Neuronal stem cell (in vitro differentiated cells): Measurements from ENCODE around the gene IMMP2L.

Experiments
- DNase-seq: peaks from one replicate; pipeline ENCODE4 v3.0.0-alpha.2; 2013; ENCODE audit warnings: low spot score
- H2AFZ ChIP-seq: one replicate; pipeline ENCODE4 v1.6.1; 2013; ENCODE audit warnings: mild to moderate bottlenecking, low read length, inconsistent platforms
- H2AK5ac ChIP-seq: 2 replicates; pipeline ENCODE4 v1.6.1; 2013; ENCODE audit warnings: low read depth, mild to moderate bottlenecking, inconsistent platforms, low read length, moderate library complexity, mixed read lengths
- H2BK120ac ChIP-seq: 2 replicates; pipeline ENCODE4 v1.6.1; 2013; ENCODE audit warnings: low read depth, mild to moderate bottlenecking, inconsistent platforms, low read length, moderate library complexity, mixed read lengths
- H2BK12ac ChIP-seq: one replicate; pipeline ENCODE4 v1.6.1; 2013; ENCODE audit warnings: low read length, inconsistent platforms
- H2BK15ac ChIP-seq: 2 replicates; pipeline ENCODE4 v1.6.1; 2013; ENCODE audit warnings: mild to moderate bottlenecking, low read length, inconsistent platforms, mixed read lengths
- H2BK5ac ChIP-seq: one replicate; pipeline ENCODE4 v1.6.1; 2013; ENCODE audit warnings: inconsistent platforms, mild to moderate bottlenecking, low read length, moderate library complexity
- H3K14ac ChIP-seq: one replicate; pipeline ENCODE4 v1.6.1; 2013; ENCODE audit warnings: low read length, inconsistent platforms
- H3K18ac ChIP-seq: 2 replicates; pipeline ENCODE4 v1.6.1; 2013; ENCODE audit warnings: low read length, inconsistent platforms
- H3K23ac ChIP-seq: 2 replicates; pipeline ENCODE4 v1.6.1; 2013; ENCODE audit warnings: low read depth, mild to moderate bottlenecking, mixed read lengths, low read length, inconsistent platforms; ENCODE audit not compliant: poor library complexity
- H3K27ac ChIP-seq: replicated peaks from 3 replicates; pipeline ENCODE4 v1.5.1; 2013; ENCODE audit warnings: low read length, inconsistent platforms
- H3K27me3 ChIP-seq, 3 experiments: 2 replicates each; pipeline ENCODE4 v1.6.1; 2013; ENCODE audit warnings: low read length in 3 of 3, mild to moderate bottlenecking in 2 of 3, inconsistent platforms in 1 of 3, low read depth in 1 of 3, mixed read lengths in 1 of 3, moderate library complexity in 1 of 3; ENCODE audit not compliant: control insufficient read depth in 3 of 3, insufficient read depth in 3 of 3
- H3K36me3 ChIP-seq, 2 donors: replicated peaks in 1 of 2; 2 replicates each; pipeline ENCODE4 v1.6.1; 2013; ENCODE audit warnings: low read length in 2 of 2; ENCODE audit not compliant: control insufficient read depth in 2 of 2, insufficient read depth in 2 of 2
- H3K4ac ChIP-seq: 2 replicates; pipeline ENCODE4 v1.6.1; 2013; ENCODE audit warnings: inconsistent platforms, mild to moderate bottlenecking, low read length, moderate library complexity
- H3K4me1 ChIP-seq, 2 donors: 1 replicate in 1 of 2; 2 replicates in 1 of 2; pipeline ENCODE4 v1.6.1; 2013; ENCODE audit warnings: low read length in 2 of 2, low read depth in 1 of 2; ENCODE audit not compliant: control insufficient read depth in 2 of 2, insufficient read depth in 1 of 2
- H3K4me2 ChIP-seq: one replicate; pipeline ENCODE4 v1.6.1; 2013; ENCODE audit warnings: mild to moderate bottlenecking, low read length, inconsistent platforms; ENCODE audit not compliant: insufficient read depth, poor library complexity, severe bottlenecking
- H3K4me3 ChIP-seq, 2 donors: 2 replicates each; pipeline ENCODE4 v1.5.1; 2013; ENCODE audit warnings: low read length in 2 of 2, mild to moderate bottlenecking in 2 of 2, inconsistent platforms in 1 of 2, moderate library complexity in 1 of 2
- H3K79me1 ChIP-seq: one replicate; pipeline ENCODE4 v1.6.1; 2013; ENCODE audit warnings: low read depth, mild to moderate bottlenecking, inconsistent platforms, low read length, moderate library complexity
- H3K9ac ChIP-seq: one replicate; pipeline ENCODE4 v1.6.1; 2013; ENCODE audit warnings: mild to moderate bottlenecking, low read depth, low read length, inconsistent platforms; ENCODE audit not compliant: poor library complexity
- H3K9me3 ChIP-seq, 2 donors: replicated peaks in 1 of 2; 2 replicates each; pipeline versions ENCODE3 to v1.6.1; 2013; ENCODE audit warnings: low read length in 2 of 2, mild to moderate bottlenecking in 2 of 2, inconsistent platforms in 1 of 2, low read depth in 1 of 2, mixed read lengths in 1 of 2, moderate library complexity in 1 of 2; ENCODE audit not compliant: control insufficient read depth in 2 of 2, insufficient read depth in 1 of 2
- H4K8ac ChIP-seq: one replicate; pipeline ENCODE4 v1.6.1; 2013; ENCODE audit warnings: low read depth, mild to moderate bottlenecking, inconsistent platforms, low read length, moderate library complexity
- H4K91ac ChIP-seq: one replicate; pipeline ENCODE4 v1.6.1; 2013; ENCODE audit warnings: low read length, low read depth, mild to moderate bottlenecking, inconsistent platforms; ENCODE audit not compliant: poor library complexity
- WGBS, 2 donors: extraction: QIAGEN DNeasy Blood & Tissue Kit; methylation state at CpG; one replicate each; pipeline ENCODE4 v1.1.7; 2013; ENCODE audit warnings: missing lambda C conversion rate in 2 of 2, mixed read lengths in 1 of 2; ENCODE audit not compliant: insufficient read length in 2 of 2, insufficient replicate concordance in 1 of 2; ENCODE audit errors: extremely low coverage in 2 of 2; 5-methylcytosine and 5-hydroxymethylcytosine counted together

The IMMP2L gene

GRCh38 chr7:110854651-110855050, 707.6 kb downstream of the IMMP2L start:
- H3K4me2 ChIP-seq, result no peak overlapping the region

GRCh38 chr7:110854166-110854565, 708.1 kb downstream of the IMMP2L start:
- no peaks in the 10 kb centered on the region for H3K36me3 ChIP-seq

More at GRCh38 chr7:110854651-110855050, 707.6 kb downstream of the IMMP2L start:
- no peak overlapping the region for H3K23ac ChIP-seq
- no peak overlapping the region for H2BK15ac ChIP-seq
- H4K91ac ChIP-seq, result no peak overlapping the region
- H3K9ac ChIP-seq, result no peak overlapping the region
- H2BK120ac ChIP-seq, result no peak overlapping the region
- no peak overlapping the region for H3K4me3 ChIP-seq
- H2BK12ac ChIP-seq, result no peak overlapping the region
- H3K36me3 ChIP-seq, result no peaks in the 10 kb centered on the region
- H3K18ac ChIP-seq, result no peak overlapping the region
- H3K4me1 ChIP-seq, result no peaks in the 10 kb centered on the region
- H2AFZ ChIP-seq, result no peak overlapping the region
- no CpG with 5 or more reads among the region's 2 CpGs for WGBS, 2 donors
- H3K4ac ChIP-seq, result no peak overlapping the region
- no peak overlapping the region for H2BK5ac ChIP-seq
- no peak overlapping the region for H3K14ac ChIP-seq
- H2AK5ac ChIP-seq, result no peak overlapping the region
- H3K27ac ChIP-seq, result no peak overlapping the region
- DNase-seq, result no peak
- no peak overlapping the region for H4K8ac ChIP-seq
- H3K79me1 ChIP-seq, result no peaks in the 10 kb centered on the region
- no peaks in the 10 kb centered on the region for H3K27me3 ChIP-seq
- H3K9me3 ChIP-seq, result peaks cover 0 to 7% of the 10 kb centered on the region in 2 donors

GRCh38 chr7:110853263-110853662, 709.0 kb downstream of the IMMP2L start:
- H3K4me1 ChIP-seq, result no peaks in the 10 kb centered on the region
- no peak overlapping the region for H3K18ac ChIP-seq
- no peak overlapping the region for H2AK5ac ChIP-seq
- no peak overlapping the region for H3K4me2 ChIP-seq
- H3K79me1 ChIP-seq, result no peaks in the 10 kb centered on the region
- no peaks in the 10 kb centered on the region for H3K36me3 ChIP-seq
- H4K8ac ChIP-seq, result no peak overlapping the region
- H3K14ac ChIP-seq, result no peak overlapping the region
- peaks cover 0 to 9% of the 10 kb centered on the region in 2 donors for H3K9me3 ChIP-seq
- no peak overlapping the region for H3K4ac ChIP-seq
- H2BK12ac ChIP-seq, result no peak overlapping the region
- no peak overlapping the region for H3K27ac ChIP-seq
- DNase-seq, result no peak
- H2BK120ac ChIP-seq, result no peak overlapping the region
- H2BK5ac ChIP-seq, result no peak overlapping the region
- H4K91ac ChIP-seq, result no peak overlapping the region
- no peak overlapping the region for H3K23ac ChIP-seq
- H2AFZ ChIP-seq, result no peak overlapping the region
- no peak overlapping the region for H3K9ac ChIP-seq
- no peak overlapping the region for H2BK15ac ChIP-seq
- no peaks in the 10 kb centered on the region for H3K27me3 ChIP-seq
- no CpG with 5 or more reads among the region's 3 CpGs for WGBS, 2 donors
- H3K4me3 ChIP-seq, result no peak overlapping the region

More at GRCh38 chr7:110854166-110854565, 708.1 kb downstream of the IMMP2L start:
- Histone ChIP-seq H3K79me1 (no peaks in the 10 kb centered on the region), H2BK15ac (no peak overlapping the region), H2BK120ac (no peak overlapping the region), H3K4ac (no peak overlapping the region), H3K4me2 (no peak overlapping the region), H3K27me3 (no peaks in the 10 kb centered on the region), H4K91ac (no peak overlapping the region), H3K9me3 (peaks cover 0 to 7% of the 10 kb centered on the region in 2 donors), H4K8ac (no peak overlapping the region), H3K14ac (no peak overlapping the region), H3K4me1 (no peaks in the 10 kb centered on the region), H3K9ac (no peak overlapping the region), H3K23ac (no peak overlapping the region), H3K4me3 (no peak overlapping the region), H2AFZ (no peak overlapping the region), H3K18ac (no peak overlapping the region), H2BK5ac (no peak overlapping the region), H2AK5ac (no peak overlapping the region), H2BK12ac (no peak overlapping the region), H3K27ac (no peak overlapping the region)
- DNase-seq, result no peak

- Histone ChIP-seq H3K27ac (no peak overlapping the region), H3K18ac (no peak overlapping the region), H2BK120ac (no peak overlapping the region), H2AK5ac (no peak overlapping the region), H3K4me3 (no peak overlapping the region), H3K14ac (no peak overlapping the region), H2BK15ac (no peak overlapping the region), H4K91ac (no peak overlapping the region), H3K27me3 (no peaks in the 10 kb centered on the region), H3K4ac (no peak overlapping the region), H3K9me3 (peaks cover 0 to 10% of the 10 kb centered on the region in 2 donors), H3K36me3 (no peaks in the 10 kb centered on the region), H3K4me2 (no peak overlapping the region), H4K8ac (no peak overlapping the region), H3K4me1 (no peaks in the 10 kb centered on the region), H3K9ac (no peak overlapping the region), H2BK5ac (no peak overlapping the region), H3K23ac (no peak overlapping the region), H3K79me1 (no peaks in the 10 kb centered on the region), H2AFZ (peak overlapping the region; percentile 71), H2BK12ac (no peak overlapping the region)
- no CpG with 5 or more reads among the region's 4 CpGs for WGBS, 2 donors
- DNase-seq, result no peak
Observed at GRCh38 chr7:110852156-110852940, 709.9 kb downstream of the IMMP2L start.
